HepG2 (cell line): ENCODE results near the gene TBC1D22A. TPM values are rescaled to one million over a fixed set of nuclear protein-coding genes. Genes with fewer than 3 reads are reported as not detected.

Experiments used
- ARID2 ChIP-seq: sonication (generic); formaldehyde crosslinking; IDR thresholded peaks from 2 replicates; pipeline ENCODE4 v1.8.1; 2022; ENCODE audit warnings: mild to moderate bottlenecking, missing genetic modification reagents, borderline replicate concordance
- ASH2L ChIP-seq: fragments of 300-600, 200-600 bp; sonication (generic); IDR thresholded peaks from 2 replicates; pipeline ENCODE4 v1.7.0; 2017; ENCODE audit warnings: low read depth, mild to moderate bottlenecking, moderate library complexity, mixed read lengths, low read length; ENCODE audit not compliant: insufficient read length
- HOXA5 ChIP-seq: sonication (generic); formaldehyde crosslinking; IDR thresholded peaks from 2 replicates; pipeline ENCODE4 v1.4.0; 2020; ENCODE audit warnings: missing genetic modification reagents
- MIER2 ChIP-seq: IDR thresholded peaks from 2 replicates; pipeline ENCODE4 v1.6.1; 2016; ENCODE audit warnings: missing biosample characterization, missing genetic modification reagents
- PTBP1 ChIP-seq: fragments of 200-400 bp; formaldehyde crosslinking; IDR thresholded peaks from 2 replicates; pipeline ENCODE4 v1.6.1; 2018; ENCODE audit warnings: low read length, low read depth; ENCODE audit not compliant: poor library complexity, severe bottlenecking
- RFX1 ChIP-seq: fragments of 450-650 bp; IDR thresholded peaks from 2 replicates; pipeline ENCODE4 v1.6.1; 2017
- SP2 ChIP-seq: sonication (generic); formaldehyde crosslinking; IDR thresholded peaks from 2 replicates; pipeline ENCODE4 v1.5.1; 2020; ENCODE audit warnings: mild to moderate bottlenecking, missing genetic modification reagents
- STAT6 ChIP-seq: sonication (generic); formaldehyde crosslinking; IDR thresholded peaks from 2 replicates; pipeline ENCODE4 v1.4.0; 2020; ENCODE audit warnings: missing genetic modification reagents, mild to moderate bottlenecking, borderline replicate concordance
- ZFP82 ChIP-seq: sonication (generic); formaldehyde crosslinking; IDR thresholded peaks from 2 replicates; pipeline ENCODE4 v1.5.1; 2020; ENCODE audit warnings: mild to moderate bottlenecking, missing genetic modification reagents, borderline replicate concordance
- ZMYM4 ChIP-seq: sonication (generic); formaldehyde crosslinking; IDR thresholded peaks from 2 replicates; pipeline ENCODE4 v1.8.1; 2023; ENCODE audit warnings: mild to moderate bottlenecking, missing genetic modification reagents
- ZNF256 ChIP-seq: sonication (generic); formaldehyde crosslinking; conservative IDR thresholded peaks from 2 replicates; pipeline ENCODE4 v1.4.0; 2020; ENCODE audit warnings: missing genetic modification reagents
- ZNF296 ChIP-seq: sonication (generic); formaldehyde crosslinking; conservative IDR thresholded peaks from 2 replicates; pipeline ENCODE4 v1.5.0; 2020; ENCODE audit warnings: mild to moderate bottlenecking, missing genetic modification reagents
- ZNF317 ChIP-seq: sonication (generic); formaldehyde crosslinking; IDR thresholded peaks from 2 replicates; pipeline ENCODE4 v1.5.0; 2020; ENCODE audit warnings: mild to moderate bottlenecking, missing genetic modification reagents
- ZNF350 ChIP-seq: sonication (generic); formaldehyde crosslinking; IDR thresholded peaks from 2 replicates; pipeline ENCODE4 v1.4.0; 2020; ENCODE audit warnings: mild to moderate bottlenecking, low read depth, missing genetic modification reagents, borderline replicate concordance
- ZNF367 ChIP-seq: sonication (generic); formaldehyde crosslinking; IDR thresholded peaks from 2 replicates; pipeline ENCODE4 v1.4.0; 2020; ENCODE audit warnings: missing genetic modification reagents, borderline replicate concordance
- ZNF441 ChIP-seq: sonication (generic); formaldehyde crosslinking; IDR thresholded peaks from 2 replicates; pipeline ENCODE4 v1.7.0; 2021; ENCODE audit warnings: missing genetic modification reagents, borderline replicate concordance
- ZNF574 ChIP-seq: sonication (generic); formaldehyde crosslinking; IDR thresholded peaks from 2 replicates; pipeline ENCODE4 v1.4.0; 2020; ENCODE audit warnings: missing genetic modification reagents
- ZNF776 ChIP-seq: sonication (generic); formaldehyde crosslinking; IDR thresholded peaks from 2 replicates; pipeline ENCODE4 v1.4.0; 2020; ENCODE audit warnings: mild to moderate bottlenecking, missing genetic modification reagents
- polyA plus RNA-seq, 8 experiments: library from polyadenylated mRNA; depleted of rRNA in 3 of 8; stranded (reverse) in 7 of 8; unstranded in 1 of 8; fragments of >200 nt; fragmentation: Illumina TruSeq in 4 of 8; extraction: Trizol in 4 of 8; gene quantifications; 2 replicates each; pipeline versions ENCODE4 v1.2.1 to v1.2.3, GENCODE V29; 2011 to 2016; ENCODE audit warnings: low read depth in 4 of 8, missing spikeins in 1 of 8, mixed read lengths in 1 of 8; ENCODE audit not compliant: insufficient read depth in 1 of 8
- total RNA-seq, 5 experiments: library from RNA; depleted of rRNA; stranded (reverse); fragments of >200 nt; fragmentation: Illumina TruSeq; extraction: Trizol; gene quantifications; 2 replicates each; pipeline ENCODE4 v1.2.3, GENCODE V29; 2016; ENCODE audit warnings: low read depth in 1 of 5
- TF ChIP-seq, protein P1 (sequence below): sonication (generic); formaldehyde crosslinking; IDR thresholded peaks from 2 replicates; pipeline ENCODE4 v1.4.0; 2020; ENCODE audit warnings: missing genetic modification reagents
- TF ChIP-seq, protein P2 (sequence below): fragments of 450-650 bp; IDR thresholded peaks from 2 replicates; pipeline ENCODE4 v1.6.1; 2017
- TF ChIP-seq, protein P3 (sequence below): sonication (generic); formaldehyde crosslinking; IDR thresholded peaks from 2 replicates; pipeline ENCODE4 v1.5.0; 2020; ENCODE audit warnings: missing genetic modification reagents

TBC1D22A gene
- total and polyA plus RNA-seq, 2 of the 13 experiments (the other 11 are each of a cell fraction or from before 2014, with no cell fraction given): 17.3 to 18.0 TPM

- TF ChIP-seq ZNF574: peak; percentile 51
- no peak for TF ChIP-seq ZNF367 (CRISPR knock-in tag)
- TF ChIP-seq PTBP1: no peak
- TF ChIP-seq SP2 (CRISPR knock-in tag): no peak
- TF ChIP-seq, protein P1, sequence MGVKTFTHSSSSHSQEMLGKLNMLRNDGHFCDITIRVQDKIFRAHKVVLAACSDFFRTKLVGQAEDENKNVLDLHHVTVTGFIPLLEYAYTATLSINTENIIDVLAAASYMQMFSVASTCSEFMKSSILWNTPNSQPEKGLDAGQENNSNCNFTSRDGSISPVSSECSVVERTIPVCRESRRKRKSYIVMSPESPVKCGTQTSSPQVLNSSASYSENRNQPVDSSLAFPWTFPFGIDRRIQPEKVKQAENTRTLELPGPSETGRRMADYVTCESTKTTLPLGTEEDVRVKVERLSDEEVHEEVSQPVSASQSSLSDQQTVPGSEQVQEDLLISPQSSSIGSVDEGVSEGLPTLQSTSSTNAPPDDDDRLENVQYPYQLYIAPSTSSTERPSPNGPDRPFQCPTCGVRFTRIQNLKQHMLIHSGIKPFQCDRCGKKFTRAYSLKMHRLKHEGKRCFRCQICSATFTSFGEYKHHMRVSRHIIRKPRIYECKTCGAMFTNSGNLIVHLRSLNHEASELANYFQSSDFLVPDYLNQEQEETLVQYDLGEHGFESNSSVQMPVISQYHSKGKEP (CRISPR knock-in tag): no peak
- no peak for TF ChIP-seq ZMYM4
- TF ChIP-seq, protein P2, sequence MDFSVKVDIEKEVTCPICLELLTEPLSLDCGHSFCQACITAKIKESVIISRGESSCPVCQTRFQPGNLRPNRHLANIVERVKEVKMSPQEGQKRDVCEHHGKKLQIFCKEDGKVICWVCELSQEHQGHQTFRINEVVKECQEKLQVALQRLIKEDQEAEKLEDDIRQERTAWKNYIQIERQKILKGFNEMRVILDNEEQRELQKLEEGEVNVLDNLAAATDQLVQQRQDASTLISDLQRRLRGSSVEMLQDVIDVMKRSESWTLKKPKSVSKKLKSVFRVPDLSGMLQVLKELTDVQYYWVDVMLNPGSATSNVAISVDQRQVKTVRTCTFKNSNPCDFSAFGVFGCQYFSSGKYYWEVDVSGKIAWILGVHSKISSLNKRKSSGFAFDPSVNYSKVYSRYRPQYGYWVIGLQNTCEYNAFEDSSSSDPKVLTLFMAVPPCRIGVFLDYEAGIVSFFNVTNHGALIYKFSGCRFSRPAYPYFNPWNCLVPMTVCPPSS: no peak
- no peak for TF ChIP-seq ARID2
- TF ChIP-seq ZNF441 (CRISPR knock-in tag): peak; percentile 57; the same call in 1 of the 2 replicates
- no peak for TF ChIP-seq ZNF296 (CRISPR knock-in tag)
- no peak for TF ChIP-seq STAT6 (CRISPR knock-in tag)
- TF ChIP-seq MIER2: no peak
- TF ChIP-seq ZNF317 (CRISPR knock-in tag): no peak
- peak; percentile 59; the same call in 1 of the 2 replicates for TF ChIP-seq ZNF350 (CRISPR knock-in tag)
- TF ChIP-seq ASH2L: no peak
- no peak for TF ChIP-seq HOXA5
- no peak for TF ChIP-seq ZNF776
- TF ChIP-seq, protein P3, sequence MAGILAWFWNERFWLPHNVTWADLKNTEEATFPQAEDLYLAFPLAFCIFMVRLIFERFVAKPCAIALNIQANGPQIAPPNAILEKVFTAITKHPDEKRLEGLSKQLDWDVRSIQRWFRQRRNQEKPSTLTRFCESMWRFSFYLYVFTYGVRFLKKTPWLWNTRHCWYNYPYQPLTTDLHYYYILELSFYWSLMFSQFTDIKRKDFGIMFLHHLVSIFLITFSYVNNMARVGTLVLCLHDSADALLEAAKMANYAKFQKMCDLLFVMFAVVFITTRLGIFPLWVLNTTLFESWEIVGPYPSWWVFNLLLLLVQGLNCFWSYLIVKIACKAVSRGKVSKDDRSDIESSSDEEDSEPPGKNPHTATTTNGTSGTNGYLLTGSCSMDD: no peak
- TF ChIP-seq ZNF256 (CRISPR knock-in tag): no peak
- TF ChIP-seq ZFP82: no peak
- no peak for TF ChIP-seq RFX1
Observed at GRCh38 chr22:46744581-46744980, 17.9 kb upstream of the TBC1D22A start (continued).
